GM21360 (cell line): ENCODE data around the gene COL19A1.
"Not testable (repeated sequence)": the region's sequence is repeated elsewhere in the genome, so short reads cannot be mapped to it uniquely, and the experiment has no call there.

Experiments used
- ATAC-seq: cut with Tn5 transposase; IDR thresholded peaks from one replicate; pipeline ENCODE4 v1.9.1; 2021; ENCODE audit warnings: mild to moderate bottlenecking, moderate library complexity; ENCODE audit not compliant: unreplicated experiment

Gene COL19A1

DNA sequence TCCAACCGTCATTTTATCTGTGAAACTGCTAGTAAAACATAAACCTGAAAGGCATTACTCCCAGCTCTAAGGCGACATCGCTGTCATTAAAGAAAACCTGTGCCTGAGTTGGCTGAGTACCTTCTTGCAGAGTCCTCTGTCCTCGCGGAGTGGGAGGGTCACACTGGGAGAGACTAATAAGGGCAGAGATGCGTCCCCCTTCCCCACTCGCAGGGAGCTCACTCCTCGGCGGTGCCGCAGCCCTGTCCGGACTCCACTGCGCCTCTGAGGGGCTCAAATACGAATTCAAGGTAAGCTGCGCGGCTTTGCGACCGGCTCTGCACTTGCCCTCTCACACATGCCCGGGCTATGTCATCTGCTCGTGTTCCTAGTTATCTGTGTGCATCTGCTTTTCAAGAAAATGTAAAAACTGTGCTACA lies at the start of gene COL19A1:
COL19A1 (plus strand) TSS at position 206 of the 419 bp plus-strand sequence. CDS start 13,012 bp downstream, outside the sequence.
- ATAC-seq: peak; percentile 48

DNA sequence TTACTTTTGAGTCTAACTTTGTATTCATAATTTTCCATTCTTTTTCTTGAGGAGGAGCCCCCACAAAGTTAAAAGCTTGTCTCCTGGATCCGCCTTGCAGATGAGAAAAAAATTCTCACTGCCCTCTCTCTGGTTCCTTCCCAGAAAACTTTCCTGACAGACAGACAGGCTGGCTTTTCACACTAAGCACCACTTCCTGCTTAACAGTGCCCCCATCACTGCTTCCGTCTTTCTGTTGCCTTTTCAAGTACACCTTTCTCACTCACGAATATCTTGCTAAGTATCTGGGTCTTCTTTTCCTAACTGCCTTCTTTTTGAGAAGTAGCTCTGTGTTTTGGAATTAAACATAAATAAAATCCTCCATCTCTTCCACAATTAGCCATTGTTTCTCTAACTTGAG lies 49.8 kb upstream of the COL19A1 start:
- peak; percentile 34 for ATAC-seq

DNA sequence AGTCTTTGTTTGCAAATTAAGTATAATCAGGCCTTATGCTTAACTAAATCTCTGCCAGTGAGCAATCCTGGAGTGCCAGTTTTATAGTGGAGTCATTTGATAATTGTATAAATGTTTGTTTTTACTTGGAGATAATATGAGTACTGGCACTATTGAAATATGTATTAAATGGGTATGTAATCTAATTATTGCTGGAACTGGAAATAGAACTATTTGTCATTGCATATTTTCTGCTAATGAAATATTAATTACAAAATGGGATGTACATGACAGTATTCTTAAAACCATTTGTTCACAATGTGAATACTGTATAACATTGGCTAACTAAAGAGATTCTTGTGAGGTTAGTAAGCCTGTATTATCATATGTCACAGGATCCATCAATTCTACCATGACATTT lies 49.0 kb upstream of the COL19A1 start:
- no peak for ATAC-seq

DNA sequence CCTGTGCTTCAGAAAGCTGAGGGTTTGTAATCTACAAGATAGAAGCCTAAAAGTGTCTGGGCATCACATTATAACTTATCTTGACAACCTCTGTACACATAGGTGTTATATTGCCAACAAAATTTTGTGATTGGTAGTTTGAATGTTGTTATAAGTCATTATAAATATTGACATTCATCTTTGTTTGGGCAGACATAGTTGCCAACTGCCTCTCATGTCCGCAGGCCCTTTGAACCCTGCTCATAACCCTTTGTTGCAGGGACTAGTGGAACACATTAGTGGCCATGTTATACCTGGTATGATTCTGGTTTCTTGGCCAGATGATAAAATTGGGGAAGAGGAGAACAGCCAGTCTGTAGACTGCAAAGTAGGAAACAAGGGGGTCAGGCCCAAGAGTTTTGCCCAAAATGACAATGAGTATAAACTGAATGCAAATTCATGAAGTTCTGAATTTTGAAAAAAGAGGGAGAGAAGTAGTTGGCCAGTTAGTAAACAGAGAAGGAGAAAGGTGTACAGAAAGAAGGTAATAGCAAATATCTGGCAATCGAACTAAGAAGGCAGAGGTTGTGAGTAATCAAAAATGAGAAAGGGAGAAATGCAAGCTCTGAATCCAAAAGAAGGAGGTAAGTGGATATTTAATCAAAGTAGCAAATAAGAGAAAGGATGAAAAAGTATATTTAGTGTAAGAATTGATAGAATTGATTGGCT lies 48.0 kb upstream of the COL19A1 start:
- no peak for ATAC-seq

DNA sequence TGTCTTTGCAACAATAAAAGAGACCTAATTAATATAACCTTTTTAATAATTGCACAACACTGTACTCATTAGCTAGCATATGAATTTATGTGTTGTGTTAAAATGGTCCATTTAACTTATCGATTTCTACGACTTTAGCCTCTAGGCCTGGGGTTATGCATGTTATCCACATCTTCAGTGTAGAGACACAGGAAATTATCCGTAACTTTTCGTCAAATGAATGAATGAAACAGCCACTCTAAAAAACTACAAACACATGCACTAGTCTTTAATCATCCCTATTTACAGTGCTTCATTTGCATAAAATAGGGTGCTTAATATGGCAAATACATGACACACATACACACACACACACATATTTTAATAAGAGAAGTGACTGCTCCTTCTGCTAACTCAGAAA lies 47.2 kb upstream of the COL19A1 start:
- ATAC-seq: no peak

DNA sequence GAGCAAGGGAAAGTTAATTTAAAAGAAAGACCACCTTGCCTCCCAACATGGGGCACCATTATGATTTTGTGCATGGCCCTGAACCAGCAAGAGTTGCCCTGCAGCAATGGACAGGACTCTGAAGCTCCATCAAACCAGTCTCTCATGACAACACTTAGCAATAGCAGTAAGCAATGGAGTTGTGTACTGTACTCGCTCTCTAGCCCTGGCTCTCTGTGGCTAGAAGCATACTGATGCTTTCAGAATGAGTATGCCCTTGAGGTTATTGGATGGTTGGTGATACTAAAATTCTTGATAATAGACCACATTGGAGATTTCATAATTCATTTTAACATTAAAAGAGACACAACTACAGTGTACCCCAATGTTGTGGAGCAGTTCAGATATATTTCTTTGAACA lies 46.3 kb upstream of the COL19A1 start:
- ATAC-seq: no peak

DNA sequence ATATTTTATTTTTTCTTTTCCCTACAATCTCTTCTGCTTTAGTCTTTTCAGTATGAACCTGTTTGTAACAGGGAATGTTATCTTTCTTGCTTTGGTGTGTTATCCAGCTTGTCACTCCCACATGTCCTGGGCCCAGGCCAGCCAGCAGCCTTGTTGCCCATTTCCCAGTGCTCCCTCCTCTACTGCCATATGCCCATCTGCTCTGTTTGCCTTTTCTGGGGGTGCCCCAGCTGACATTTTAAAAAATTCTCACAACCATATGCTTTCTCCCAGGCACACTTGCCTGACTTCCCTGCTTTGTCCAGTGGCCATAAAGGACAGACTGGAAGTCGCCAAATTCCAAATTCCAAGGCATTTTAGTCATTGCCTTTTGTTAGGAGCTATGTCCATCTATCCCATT lies 45.9 kb upstream of the COL19A1 start:
- ATAC-seq: no peak

DNA sequence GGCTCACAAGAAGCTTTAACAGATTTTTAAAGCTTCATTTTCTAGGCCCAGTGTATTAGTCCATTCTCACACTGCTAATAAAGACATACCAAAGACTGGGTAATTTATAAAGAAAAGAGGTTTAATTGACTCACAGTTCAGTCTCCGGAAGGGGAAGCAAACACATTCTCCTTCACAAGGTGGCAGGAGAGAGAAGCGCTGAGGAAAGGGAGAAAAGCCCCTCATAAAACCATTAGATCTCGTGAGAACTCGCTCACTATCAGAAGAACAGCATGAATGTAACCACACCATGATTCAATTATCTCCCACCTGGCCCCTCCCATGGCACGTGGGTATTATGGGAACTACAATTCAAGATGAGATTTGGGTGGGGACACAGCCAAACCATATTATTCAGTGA lies 42.0 kb upstream of the COL19A1 start:
- ATAC-seq: not testable (repeated sequence)

DNA sequence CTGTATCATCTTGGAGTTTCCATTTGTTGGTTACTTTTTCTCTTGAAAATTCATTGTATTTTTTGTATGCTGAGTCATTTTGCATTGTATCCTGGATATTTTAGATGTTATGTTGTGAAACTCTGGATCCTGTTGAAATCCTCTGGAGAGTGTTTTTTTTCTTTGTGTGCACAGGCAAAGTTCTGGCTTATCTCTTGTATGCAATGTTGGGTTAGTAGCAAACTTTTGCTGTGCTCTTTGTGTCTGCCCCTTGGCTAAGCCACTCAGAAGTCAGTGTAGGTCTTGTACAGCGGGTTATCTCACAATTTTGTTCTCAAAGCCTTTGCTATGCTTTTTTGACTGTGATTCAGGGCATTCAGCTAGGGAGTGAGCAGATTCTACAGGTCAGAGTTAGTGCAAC lies 40.5 kb upstream of the COL19A1 start:
- ATAC-seq: no peak

DNA sequence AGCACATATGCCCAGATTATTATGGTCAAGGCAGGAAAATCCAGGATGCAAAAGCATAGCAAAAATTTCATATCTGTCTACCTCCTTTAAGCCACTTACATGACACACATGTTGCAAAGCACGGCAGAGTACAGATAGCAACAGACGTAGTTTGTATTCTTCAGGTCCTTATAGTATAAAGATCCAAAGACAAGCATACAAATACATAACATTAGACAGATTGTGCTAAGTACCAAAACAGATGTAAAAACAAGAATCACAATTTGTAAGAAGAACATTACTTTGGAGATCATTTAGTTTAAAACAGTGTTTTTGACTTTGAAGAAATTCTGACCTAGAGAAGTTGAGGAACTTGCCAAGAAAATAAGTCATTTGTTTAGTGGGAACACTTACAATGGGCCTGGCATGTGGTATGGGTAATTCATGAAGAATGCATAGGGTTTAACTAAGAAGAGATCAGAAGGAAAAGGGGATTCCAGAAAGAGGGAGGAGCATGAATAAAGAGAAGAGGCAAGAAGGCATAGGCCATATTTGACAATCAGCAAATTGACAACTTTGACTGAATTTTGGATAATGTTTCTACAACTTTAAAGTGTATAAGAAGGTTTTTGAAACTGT lies 39.0 kb upstream of the COL19A1 start:
- no peak for ATAC-seq

DNA sequence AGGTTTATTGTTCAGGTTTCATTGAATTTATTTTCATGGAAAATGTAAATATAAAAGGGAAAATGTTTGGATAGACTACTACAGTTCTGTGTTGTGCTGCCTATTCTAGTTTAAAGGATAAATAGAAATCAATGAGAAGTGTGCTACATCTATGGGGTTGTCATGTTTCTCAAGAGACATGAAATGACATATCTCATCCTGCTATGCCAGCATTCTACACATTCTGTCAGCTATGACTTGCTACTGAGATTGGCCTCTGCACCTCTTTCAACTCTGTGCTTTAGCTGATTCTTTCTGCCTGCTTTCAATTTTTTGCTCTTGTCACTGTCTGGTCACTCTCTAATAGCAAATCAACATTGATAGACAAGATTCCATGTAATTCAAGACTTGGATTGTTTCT lies 33.8 kb upstream of the COL19A1 start:
- ATAC-seq: no peak

DNA sequence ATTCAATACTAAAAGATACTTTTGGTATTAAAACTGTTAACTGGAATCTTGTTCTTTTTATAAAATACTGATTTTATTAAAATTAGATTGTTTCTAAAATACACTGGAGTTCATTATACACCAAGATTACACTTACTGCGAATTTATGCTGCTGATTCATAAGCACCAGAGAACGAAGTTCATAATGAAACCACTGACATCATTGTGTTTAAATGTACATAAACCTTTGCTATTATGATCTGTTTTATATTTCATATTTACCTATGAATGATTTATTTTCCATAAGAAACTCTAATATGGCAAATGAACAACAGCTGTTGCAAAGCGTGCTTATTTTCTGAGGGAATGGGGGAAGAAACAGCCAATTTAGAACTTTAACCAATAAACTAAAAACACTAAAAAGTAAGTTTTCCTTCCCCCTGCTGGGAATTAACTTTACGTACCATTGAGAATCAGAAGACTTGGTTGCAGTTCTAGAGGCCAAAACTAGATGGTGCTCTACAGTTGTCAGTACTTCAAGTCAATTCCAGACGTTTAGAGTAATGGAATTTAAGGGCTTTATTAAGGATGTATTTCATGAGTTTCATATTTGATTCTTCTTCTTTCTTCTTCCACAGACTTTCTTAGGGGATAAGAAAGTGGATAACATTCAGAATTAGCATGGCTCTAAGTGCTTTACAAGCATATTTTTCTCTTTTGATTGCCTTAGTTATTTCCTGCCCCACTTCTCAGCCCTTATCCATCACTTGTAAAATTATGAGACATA lies 30.8 kb upstream of the COL19A1 start:
- ATAC-seq: peak; percentile 87

DNA sequence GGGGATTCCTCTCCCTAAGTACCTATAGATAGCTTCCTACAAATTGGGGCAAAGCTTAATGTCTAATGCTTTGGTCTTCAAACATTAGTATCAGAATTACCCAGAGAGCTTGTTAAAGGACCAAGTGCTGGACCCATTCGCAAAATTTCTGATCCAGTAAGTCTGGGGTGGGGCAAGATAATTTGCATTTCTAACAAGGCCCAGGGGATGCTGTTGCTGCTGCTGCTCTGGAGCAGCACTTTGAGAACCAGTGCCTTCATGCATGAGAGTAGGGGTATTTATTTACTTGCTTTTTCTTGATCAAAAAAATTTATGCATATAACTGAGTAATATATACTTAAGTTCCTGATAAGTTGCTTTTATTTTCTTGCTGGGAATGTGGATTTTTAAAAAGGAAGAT lies 24.5 kb upstream of the COL19A1 start:
- no peak for ATAC-seq

DNA sequence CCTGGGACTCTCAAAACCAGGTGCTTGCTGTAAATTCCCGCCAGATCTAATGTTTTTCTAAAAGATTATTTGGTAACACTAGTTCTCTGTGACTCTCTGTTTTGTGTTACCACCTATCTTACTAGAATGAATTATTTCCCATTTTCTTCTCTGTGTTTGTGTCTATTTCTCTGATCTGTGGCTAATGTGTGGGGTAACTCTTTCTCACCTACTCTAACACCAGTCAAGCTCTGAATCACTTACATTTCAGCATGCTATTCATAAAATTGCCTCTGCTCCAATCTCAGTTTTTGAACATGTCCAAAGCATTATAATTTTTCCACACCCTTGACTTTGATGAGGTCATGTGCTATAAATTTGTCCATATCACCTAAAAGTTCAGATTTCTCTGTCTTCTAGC lies 23.2 kb upstream of the COL19A1 start:
- no peak for ATAC-seq

DNA sequence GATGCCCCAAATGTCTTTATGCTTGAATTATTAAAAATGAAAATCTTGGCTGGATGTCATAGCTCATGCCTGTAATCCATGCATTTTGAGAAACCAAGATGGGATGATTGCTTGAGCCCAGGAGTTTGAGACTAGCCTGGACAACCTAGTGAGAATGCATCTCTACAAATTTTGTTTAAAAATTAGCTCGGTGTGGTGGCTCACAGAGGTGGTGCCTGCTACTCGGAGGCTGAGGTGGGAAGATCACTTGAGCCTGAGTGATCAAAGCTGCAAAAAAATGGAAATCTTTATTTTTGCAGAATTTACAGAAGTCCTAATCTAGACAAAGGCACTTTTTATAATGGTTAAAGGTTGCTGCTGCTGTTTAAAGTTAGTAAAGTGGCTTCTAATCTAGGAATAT lies 20.0 kb upstream of the COL19A1 start:
- no peak for ATAC-seq

DNA sequence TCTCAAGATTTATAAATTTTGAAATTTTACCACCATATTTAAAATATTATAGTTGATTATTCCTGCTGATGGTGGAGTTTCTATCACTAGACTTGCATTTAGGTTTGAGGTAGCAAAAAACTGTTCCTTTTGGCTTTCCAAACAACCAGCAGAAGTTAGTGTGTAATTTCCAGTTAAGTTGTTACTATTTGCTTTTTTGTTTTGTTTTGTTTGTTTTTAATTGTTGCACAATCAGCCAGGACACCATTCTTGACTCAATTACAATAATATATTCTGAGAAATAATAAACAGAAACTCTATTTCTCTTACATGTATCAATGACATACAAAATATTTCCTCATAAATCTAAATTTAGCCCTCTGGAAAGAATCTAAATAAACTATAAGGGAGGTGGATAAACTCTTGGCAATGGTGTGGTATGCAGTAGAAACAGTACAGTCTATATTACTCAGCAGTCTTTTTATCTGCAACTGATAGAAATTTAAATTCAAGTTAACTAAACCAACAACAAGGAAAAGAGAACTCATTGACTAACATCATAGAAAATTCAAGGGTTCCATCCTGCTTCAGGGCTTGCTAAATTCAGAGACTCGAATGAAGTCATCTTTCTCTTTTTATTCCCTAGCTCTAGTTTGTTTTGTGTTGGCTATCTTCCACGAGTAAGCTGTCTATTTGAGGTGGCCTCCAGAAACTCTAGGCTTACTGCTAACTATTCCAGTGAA lies 19.4 kb upstream of the COL19A1 start:
- ATAC-seq: no peak

DNA sequence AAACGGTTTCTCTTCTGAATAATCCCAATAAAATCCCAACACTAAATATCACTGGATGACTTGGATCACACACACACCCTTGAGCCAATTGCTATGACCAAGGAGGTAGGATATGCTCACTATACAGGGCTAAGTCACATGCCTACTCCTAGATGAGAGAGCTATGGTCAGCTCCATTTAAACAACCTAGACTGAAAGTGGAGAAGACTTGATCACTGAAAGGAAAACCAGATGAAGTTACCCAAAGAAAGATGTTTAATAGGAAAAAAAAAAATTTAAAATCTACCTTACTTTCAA lies 18.9 kb upstream of the COL19A1 start:
- ATAC-seq: no peak

DNA sequence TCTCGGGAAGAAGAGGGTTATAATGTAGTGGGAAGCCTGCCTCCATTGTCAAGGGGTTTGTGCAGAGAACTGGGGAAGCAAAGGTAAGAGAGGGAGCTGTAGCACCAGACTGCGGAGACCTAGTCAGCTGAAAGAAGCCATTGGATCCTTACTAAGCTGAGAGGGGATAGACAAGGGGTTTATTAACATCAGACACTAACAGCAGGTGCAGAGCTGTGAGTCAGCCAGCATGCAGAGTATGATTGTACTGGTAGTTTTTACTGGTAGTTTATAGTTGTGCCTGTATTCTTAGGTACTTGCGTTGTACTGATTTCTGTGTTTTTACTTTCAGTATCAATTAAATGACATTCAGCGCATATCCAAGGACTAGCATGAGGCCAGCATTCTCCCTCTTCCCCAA lies 17.8 kb upstream of the COL19A1 start:
- no peak for ATAC-seq

DNA sequence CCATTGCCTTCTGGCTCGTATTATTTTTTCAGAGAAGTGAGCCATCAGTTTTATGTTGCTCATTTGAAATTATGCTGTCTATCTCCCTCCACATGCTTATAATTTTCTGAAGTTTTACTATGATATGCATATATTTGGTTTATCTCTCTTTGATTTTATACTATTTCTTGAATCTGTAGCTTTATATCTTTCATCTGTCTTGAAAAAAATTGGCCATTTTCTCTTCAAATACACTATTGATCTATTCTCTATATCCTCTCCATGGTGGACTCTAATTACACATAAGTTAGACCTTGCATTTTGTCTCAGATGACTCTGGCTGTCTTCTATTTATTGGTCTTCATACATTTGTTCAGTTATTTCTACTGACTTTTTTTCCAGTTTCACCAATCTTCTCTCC lies 13.7 kb upstream of the COL19A1 start:
- ATAC-seq: no peak

DNA sequence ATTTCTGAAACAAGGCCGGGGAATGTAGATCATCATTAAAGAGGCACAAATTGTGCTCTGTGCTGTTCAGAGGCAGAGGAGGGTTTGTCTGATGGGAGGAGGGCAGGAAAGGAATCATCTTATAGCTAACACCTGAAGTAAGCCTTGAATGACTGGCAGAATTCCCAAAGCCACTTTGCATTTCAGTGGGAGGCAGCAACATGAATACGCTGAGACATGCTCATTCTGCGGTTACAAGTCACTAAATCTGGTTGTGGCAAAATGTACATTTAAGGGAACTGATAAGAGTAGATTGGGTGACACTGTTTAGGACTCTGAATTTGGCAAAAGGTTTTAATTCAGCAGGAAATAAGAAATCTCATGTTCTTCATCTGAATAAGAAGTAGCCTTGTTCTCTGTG lies 4.4 kb upstream of the COL19A1 start:
- ATAC-seq: no peak

DNA sequence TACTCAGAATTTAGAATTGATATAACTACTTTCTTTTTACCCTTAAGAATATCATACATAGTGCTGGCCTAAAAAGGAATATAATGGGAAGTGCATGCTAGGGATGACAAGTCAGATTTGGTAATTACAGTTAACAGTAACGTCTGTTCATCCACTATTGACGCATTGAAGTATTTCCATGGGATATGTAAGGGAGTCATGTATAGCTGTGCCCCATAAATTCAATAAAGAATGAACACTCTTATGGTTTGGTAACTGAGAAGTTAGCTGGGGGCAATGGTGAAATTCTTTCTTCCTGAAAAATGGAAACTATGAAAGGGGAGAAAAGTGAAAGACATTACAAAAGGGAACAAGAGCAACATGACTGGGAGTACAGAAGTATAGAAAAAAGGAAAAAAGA lies 2.6 kb upstream of the COL19A1 start:
- ATAC-seq: no peak

DNA sequence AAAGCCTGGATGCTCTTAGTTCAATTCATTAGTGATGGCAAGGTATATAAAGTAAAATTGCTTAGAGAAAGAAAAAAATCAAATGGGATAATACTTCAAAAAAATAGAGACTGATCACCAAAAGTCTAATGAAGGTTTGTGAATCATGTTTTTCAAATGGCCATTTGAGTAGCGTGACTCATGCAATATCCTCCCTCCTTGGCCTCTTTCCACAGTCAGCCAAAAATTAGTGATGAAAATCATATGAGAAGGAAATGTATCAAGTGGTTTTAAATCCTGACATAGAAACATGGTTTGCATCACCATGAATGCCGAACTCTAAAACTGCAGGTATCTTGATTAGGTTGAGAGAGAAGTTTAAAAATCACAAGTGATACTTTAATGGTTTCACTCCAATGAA lies 1.2 kb upstream of the COL19A1 start:
- ATAC-seq: no peak
